ENCODE results near the gene ZC3H12D. TPM values are rescaled to one million over a fixed set of nuclear protein-coding genes. Genes with fewer than 3 reads are reported as not detected.

ZC3H12D gene
- total RNA-seq, 1 experiment from 2014 or later, result not detected

- intact Hi-C loops (cut with micrococcal nuclease; ENCODE audit: unreplicated experiment), result loop anchor here (10.0 kb wide), 1 partner anchor 202 kb away; no protein-coding TSS in a partner anchor
- BruUV-seq (replicated peaks), result no TSS peak
- TF ChIP-seq CTCF (conservative IDR thresholded peaks at IDR 0.05), result no peak
- Histone ChIP-seq H3K36me3 (ENCODE audit: low read depth) (no peaks in the 10 kb centered on the region), H3K27ac (no peak overlapping the region), H3K9me2 (ENCODE audit: insufficient read depth) (no peaks in the 10 kb centered on the region; the same call in 1 of the 2 replicates), H3K4me3 (no peak overlapping the region), H3K27me3 (ENCODE audit: insufficient read depth, low read depth) (no peaks in the 10 kb centered on the region), H3K4me1 (replicated peaks; ENCODE audit: insufficient read depth) (no peaks in the 10 kb centered on the region; the same call in 1 of the 2 replicates), H4K20me1 (ENCODE audit: insufficient read depth) (no peaks in the 10 kb centered on the region), H3K9me3 (ENCODE audit: insufficient read depth, low read depth) (no peaks in the 10 kb centered on the region), H3K79me2 (ENCODE audit: low read depth) (no peaks in the 10 kb centered on the region), H2AFZ (no peak overlapping the region), H3K4me2 (no peak overlapping the region), H3F3A (ENCODE audit: insufficient read depth, low read depth) (no peaks in the 10 kb centered on the region)
- ChIA-PET POLR2A (ENCODE audit: unreplicated experiment) (no interaction called here), CTCF (no interaction called here)
- DNase-seq, result no peak
Observed at GRCh38 chr6:149436647-149437046, 48.2 kb downstream of the ZC3H12D start.

GRCh38 chr6:149435919-149436586, 48.8 kb downstream of the ZC3H12D start:
- no peaks in the 10 kb centered on the region; the same call in 1 of the 2 replicates for H3K9me2 ChIP-seq (ENCODE audit: insufficient read depth)
- no peaks in the 10 kb centered on the region for H3K27me3 ChIP-seq (ENCODE audit: insufficient read depth, low read depth)
- POLR2A ChIA-PET (ENCODE audit: unreplicated experiment), result no interaction called here
- intact Hi-C loops (cut with micrococcal nuclease; ENCODE audit: unreplicated experiment), result loop anchor here (10.0 kb wide), 1 partner anchor 201 kb away; no protein-coding TSS in a partner anchor
- H3K79me2 ChIP-seq (ENCODE audit: low read depth), result no peaks in the 10 kb centered on the region
- H3K9me3 ChIP-seq (ENCODE audit: insufficient read depth, low read depth), result no peaks in the 10 kb centered on the region
- H4K20me1 ChIP-seq (ENCODE audit: insufficient read depth), result no peaks in the 10 kb centered on the region
- H3K27ac ChIP-seq, result no peak overlapping the region
- no peaks in the 10 kb centered on the region for H3F3A ChIP-seq (ENCODE audit: insufficient read depth, low read depth)
- no peak overlapping the region for H2AFZ ChIP-seq
- BruUV-seq (replicated peaks), result no TSS peak
- CTCF ChIA-PET, result no interaction called here
- no peak for TF ChIP-seq EZH2 (IDR thresholded peaks at IDR 0.05; ENCODE audit: low read depth)
- no peak for TF ChIP-seq CTCF (conservative IDR thresholded peaks at IDR 0.05)
- H3K4me1 ChIP-seq (replicated peaks; ENCODE audit: insufficient read depth), result no peaks in the 10 kb centered on the region; the same call in 1 of the 2 replicates
- H3K36me3 ChIP-seq (ENCODE audit: low read depth), result no peaks in the 10 kb centered on the region
- DNase-seq, result no peak
- no peak overlapping the region for H3K4me2 ChIP-seq
- no peak overlapping the region for H3K4me3 ChIP-seq

- no peak overlapping the region for H3K4me3 ChIP-seq
- TF ChIP-seq CTCF (conservative IDR thresholded peaks at IDR 0.05) (no peak), EZH2 (IDR thresholded peaks at IDR 0.05; ENCODE audit: low read depth) (no peak)
- ChIA-PET CTCF (interaction anchor here (0.6 kb wide), 2 partner anchors 461 to 471 kb away, joined by 3 read pairs; no protein-coding TSS in a partner anchor), POLR2A (ENCODE audit: unreplicated experiment) (no interaction called here)
- BruUV-seq (replicated peaks), result no TSS peak
- H3K27me3 ChIP-seq (ENCODE audit: insufficient read depth, low read depth), result no peaks in the 10 kb centered on the region
- H2AFZ ChIP-seq, result no peak overlapping the region
- no peaks in the 10 kb centered on the region for H3K36me3 ChIP-seq (ENCODE audit: low read depth)
- intact Hi-C loops (cut with micrococcal nuclease; ENCODE audit: unreplicated experiment), result loop anchor here (5.0 to 10.0 kb wide), 3 partner anchors 63 to 199 kb away; partner anchors contain the start of gene TAB2
- H3K9me3 ChIP-seq (ENCODE audit: insufficient read depth, low read depth), result no peaks in the 10 kb centered on the region
- no peaks in the 10 kb centered on the region for H3K79me2 ChIP-seq (ENCODE audit: low read depth)
- H3K27ac ChIP-seq, result no peak overlapping the region
- no peaks in the 10 kb centered on the region for H3F3A ChIP-seq (ENCODE audit: insufficient read depth, low read depth)
- no peaks in the 10 kb centered on the region for H4K20me1 ChIP-seq (ENCODE audit: insufficient read depth)
- H3K4me2 ChIP-seq, result no peak overlapping the region
- H3K9me2 ChIP-seq (ENCODE audit: insufficient read depth), result no peaks in the 10 kb centered on the region; the same call in 1 of the 2 replicates
- no peaks in the 10 kb centered on the region; the same call in 1 of the 2 replicates for H3K4me1 ChIP-seq (replicated peaks; ENCODE audit: insufficient read depth)
- DNase-seq, result no peak
Observed at GRCh38 chr6:149433881-149434280, 50.9 kb downstream of the ZC3H12D start.
